Liver (tissue), 9 donors: ENCODE data around the gene PRKCH. TPM values are rescaled to one million over a fixed set of nuclear protein-coding genes. Genes with fewer than 3 reads are reported as not detected.

Experiments used
- DNase-seq: peaks from one replicate; pipeline ENCODE4 v3.0.0-alpha.2; 2017; ENCODE audit warnings: low spot score
- H3K27ac ChIP-seq, 2 donors: one replicate each; pipeline ENCODE4 v1.7.0; 2013; ENCODE audit warnings: inconsistent platforms in 2 of 2, low read length in 2 of 2, control low read depth in 1 of 2, low read depth in 1 of 2, mild to moderate bottlenecking in 1 of 2
- H3K27me3 ChIP-seq, 4 donors: one replicate each; pipeline versions ENCODE4 v1.6.1 to v1.7.0; 2013; ENCODE audit warnings: low read length in 3 of 4, inconsistent platforms in 1 of 4, mild to moderate bottlenecking in 1 of 4, moderate library complexity in 1 of 4; ENCODE audit not compliant: control insufficient read depth in 4 of 4, insufficient read depth in 4 of 4
- H3K36me3 ChIP-seq, 4 donors: one replicate each; pipeline versions ENCODE4 v1.6.1 to v1.7.0; 2013; ENCODE audit warnings: low read length in 3 of 4, mild to moderate bottlenecking in 3 of 4, low read depth in 1 of 4, moderate library complexity in 1 of 4; ENCODE audit not compliant: control insufficient read depth in 4 of 4, insufficient read depth in 3 of 4
- H3K4me1 ChIP-seq, 4 donors: one replicate each; pipeline versions ENCODE4 v1.6.1 to v1.7.0; 2013; ENCODE audit warnings: low read length in 3 of 4, mild to moderate bottlenecking in 3 of 4, moderate library complexity in 1 of 4; ENCODE audit not compliant: control insufficient read depth in 4 of 4, insufficient read depth in 4 of 4
- H3K4me3 ChIP-seq, 3 donors: one replicate each; pipeline versions ENCODE4 v1.6.1 to v1.7.0; 2013; ENCODE audit warnings: low read length in 3 of 3, control low read depth in 1 of 3, low read depth in 1 of 3, mild to moderate bottlenecking in 1 of 3
- H3K9ac ChIP-seq, 2 donors: one replicate each; pipeline ENCODE4 v1.7.0; 2013; ENCODE audit warnings: low read length in 2 of 2, mild to moderate bottlenecking in 2 of 2, moderate library complexity in 2 of 2, control low read depth in 1 of 2, low read depth in 1 of 2
- H3K9me3 ChIP-seq, 4 donors: one replicate each; pipeline versions ENCODE4 v1.6.1 to v1.7.0; 2013; ENCODE audit warnings: low read length in 3 of 4; ENCODE audit not compliant: control insufficient read depth in 4 of 4
- CTCF ChIP-seq: fragments of 150-350 bp; IDR thresholded peaks from 2 replicates; pipeline ENCODE4 v1.5.1; 2017; ENCODE audit warnings: improper control_type of control experiment, low read depth, low read length; ENCODE audit not compliant: missing input control
- EGR1 ChIP-seq, 2 donors: IDR thresholded peaks; 2 replicates each; pipeline ENCODE4 v1.6.1; 2016 to 2018; ENCODE audit warnings: antibody characterized with exemption in 2 of 2, low read depth in 2 of 2
- FOXA2 ChIP-seq: IDR thresholded peaks from 2 replicates; pipeline ENCODE4 v1.6.1; 2016; ENCODE audit warnings: antibody characterized with exemption
- GABPA ChIP-seq, 2 donors: IDR thresholded peaks in 1 of 2; conservative IDR thresholded peaks in 1 of 2; 2 replicates each; pipeline ENCODE4 v1.6.1; 2016; ENCODE audit warnings: antibody characterized with exemption in 2 of 2, mild to moderate bottlenecking in 1 of 2, moderate library complexity in 1 of 2
- HNF4A ChIP-seq, 2 donors: conservative IDR thresholded peaks; 2 replicates each; pipeline ENCODE4 v1.6.1; 2016; ENCODE audit warnings: antibody characterized with exemption in 2 of 2, mild to moderate bottlenecking in 2 of 2
- HNF4G ChIP-seq: IDR thresholded peaks from 2 replicates; pipeline ENCODE4 v1.6.1; 2016; ENCODE audit warnings: antibody characterized with exemption
- MAX ChIP-seq: IDR thresholded peaks from 2 replicates; pipeline ENCODE4 v1.6.1; 2016; ENCODE audit warnings: antibody characterized with exemption
- RAD21 ChIP-seq, 2 donors: IDR thresholded peaks; 2 replicates each; pipeline ENCODE4 v1.6.1; 2016; ENCODE audit warnings: antibody characterized with exemption in 2 of 2, mild to moderate bottlenecking in 2 of 2
- RXRA ChIP-seq, 2 donors: IDR thresholded peaks; 2 replicates each; pipeline ENCODE4 v1.6.1; 2017 to 2018; ENCODE audit warnings: antibody characterized with exemption in 2 of 2, mild to moderate bottlenecking in 1 of 2
- SP1 ChIP-seq: IDR thresholded peaks from 2 replicates; pipeline ENCODE4 v1.6.1; 2018; ENCODE audit warnings: antibody characterized with exemption, mild to moderate bottlenecking
- TAF1 ChIP-seq: conservative IDR thresholded peaks from 2 replicates; pipeline ENCODE4 v1.6.1; 2016; ENCODE audit warnings: antibody characterized with exemption, mild to moderate bottlenecking
- ZBTB33 ChIP-seq: IDR thresholded peaks from 2 replicates; pipeline ENCODE4 v1.6.1; 2016; ENCODE audit warnings: antibody characterized with exemption
- WGBS: extraction: QIAGEN DNeasy Blood & Tissue Kit; methylation state at CpG from one replicate; pipeline ENCODE4 v1.1.7; 2013; 5-methylcytosine and 5-hydroxymethylcytosine counted together
- polyA plus RNA-seq, 2 donors: library from polyadenylated mRNA; stranded (reverse) in 1 of 2; unstranded in 1 of 2; fragments of 200-250 nt in 1 of 2; fragments of >200 nt in 1 of 2; fragmentation: Nextera tagmentation in 1 of 2; extraction: Ambion mirVana in 1 of 2; gene quantifications; one replicate each; pipeline versions ENCODE4 v1.2.1 to v1.2.3, GENCODE V29; 2013 to 2015
- total RNA-seq, 2 donors: library from RNA; depleted of rRNA; stranded (reverse); fragments of >200 nt; gene quantifications; one replicate each; pipeline ENCODE4 v1.2.3, GENCODE V29; 2014
- donor health status: healthy.
- donor health status: healthy.
- donor health status: healthy.
- donor health status: healthy.
- donor health status: healthy.

The PRKCH gene
- total and polyA plus RNA-seq, 4 donors, result 3.9 to 13.7 (median 7.0) TPM

- no peak for DNase-seq
- Histone ChIP-seq H3K9me3 (no peaks in the 10 kb centered on the region), H3K9ac (no peak overlapping the region), H3K36me3 (no peaks in the 10 kb centered on the region), H3K4me1 (peaks cover 0 to 4% (median 0%) of the 10 kb centered on the region in 4 donors), H3K27ac (no peak overlapping the region), H3K4me3 (no peak overlapping the region), H3K27me3 (no peaks in the 10 kb centered on the region)
- WGBS, result 38% methylated on average over 2 of the region's 2 CpGs
- TF ChIP-seq GABPA (IDR thresholded peaks at IDR 0.05 in 1 of 2, conservative IDR thresholded peaks at IDR 0.05 in 1 of 2) (no peak), RAD21 (IDR thresholded peaks at IDR 0.05) (peak; percentile 80), CTCF (peak; percentile 53)
Observed at GRCh38 chr14:61296719-61297502, 24.5 kb upstream of the PRKCH start.

GRCh38 chr14:61297581-61297980 is 23.8 kb upstream of the PRKCH start:
- no peak overlapping the region for H3K4me3 ChIP-seq
- peaks cover 0 to 4% (median 0%) of the 10 kb centered on the region in 4 donors for H3K4me1 ChIP-seq
- DNase-seq, result no peak
- 81% methylated on average over 6 of the region's 6 CpGs for WGBS
- no peaks in the 10 kb centered on the region for H3K36me3 ChIP-seq
- no peak overlapping the region for H3K9ac ChIP-seq
- no peaks in the 10 kb centered on the region for H3K27me3 ChIP-seq
- H3K9me3 ChIP-seq, result no peaks in the 10 kb centered on the region
- no peak for TF ChIP-seq GABPA (IDR thresholded peaks at IDR 0.05 in 1 of 2, conservative IDR thresholded peaks at IDR 0.05 in 1 of 2)
- no peak for TF ChIP-seq RAD21 (IDR thresholded peaks at IDR 0.05)
- TF ChIP-seq TAF1, result no peak
- TF ChIP-seq RXRA (IDR thresholded peaks at IDR 0.05), result no peak
- TF ChIP-seq HNF4G, result no peak
- TF ChIP-seq MAX, result no peak
- no peak for TF ChIP-seq FOXA2
- no peak for TF ChIP-seq CTCF
- TF ChIP-seq ZBTB33, result no peak
- no peak for TF ChIP-seq HNF4A (conservative IDR thresholded peaks at IDR 0.05)
- TF ChIP-seq EGR1 (IDR thresholded peaks at IDR 0.05; ENCODE audit: low read depth in 2 of 2), result no peak
- no peak for TF ChIP-seq SP1
- H3K27ac ChIP-seq, result no peak overlapping the region
